GM12878 (cell line): ENCODE data around the gene HSPA12B. TPM values are rescaled to one million over a fixed set of nuclear protein-coding genes. Genes with fewer than 3 reads are reported as not detected.
A peak's percentile ranks its signal among the peaks of the same experiment; 100 is the strongest.

ENCODE experiments used
- ATAC-seq: fragments of 200-7000 bp; cut with Tn5 transposase; 3 replicates; pipeline ENCODE4 v1.9.1; 2020; ENCODE audit warnings: mild to moderate bottlenecking, moderate library complexity
- Bru-seq: library from RNA; stranded (reverse); fragments of 400-500 nt; gene quantifications from one replicate; lab custom pipeline; 2021; lab: Mats Ljungman, UMichigan
- BruChase-seq, 2 experiments: library from RNA; stranded (reverse); fragments of 400-500 nt; gene quantifications; one replicate each; lab custom pipeline; 2021; lab: Mats Ljungman, UMichigan
- BruUV-seq: library from RNA; stranded (reverse); fragments of 400-500 nt; replicated peaks from 2 replicates; lab custom pipeline; 2021; lab: Mats Ljungman, UMichigan
- CTCF ChIA-PET: fragments of 300-600 bp; sonication (Branson Sonifier 250); formaldehyde crosslinking; extraction: SDS; loops from one replicate; lab custom pipeline; 2021; ENCODE audit warnings: inconsistent platforms; lab: Yijun Ruan, JAX
- POLR2A ChIA-PET: fragments of 350-600 bp; formaldehyde crosslinking; extraction: SDS; loops from one replicate; lab custom pipeline; 2021; ENCODE audit warnings: inconsistent platforms; lab: Charles Lee
- RAD21 ChIA-PET: fragments of 300-600 bp; sonication (Branson Sonifier 250); formaldehyde crosslinking; loops from one replicate; lab custom pipeline; 2023; ENCODE audit warnings: antibody characterized with exemption; ENCODE audit not compliant: unreplicated experiment; lab: Charles Lee
- SMC1A ChIA-PET: fragments of 300-600 bp; sonication (Branson Sonifier 250); formaldehyde crosslinking; loops from one replicate; lab custom pipeline; 2023; ENCODE audit not compliant: unreplicated experiment, uncharacterized antibody; lab: Charles Lee
- DNase-seq: peaks from one replicate; pipeline ENCODE4 v3.0.0-alpha.2; 2011; ENCODE audit warnings: low read depth, low spot score
- FAIRE-seq: peaks from 3 replicates; lab custom pipeline; 2011; peaks lifted over from hg19 to GRCh38; lab: Jason Lieb, UNC
- H2AFZ ChIP-seq: 2 replicates; pipeline ENCODE4 v1.6.0; 2011; ENCODE audit warnings: low read depth, low read length, control low read depth; ENCODE audit not compliant: control insufficient read depth
- H3K27ac ChIP-seq: 2 replicates; pipeline ENCODE4 v1.5.1; 2011; ENCODE audit warnings: control low read depth; ENCODE audit not compliant: control insufficient read depth, insufficient read depth
- H3K27me3 ChIP-seq, 2 experiments: replicated peaks in 1 of 2; 2 replicates each; pipeline versions ENCODE4 v1.6.0 to v1.6.1; 2011; ENCODE audit warnings: low read length in 1 of 2; ENCODE audit not compliant: control insufficient read depth in 2 of 2, insufficient read depth in 2 of 2
- H3K36me3 ChIP-seq, 2 experiments: 2 replicates each; pipeline ENCODE4 v1.5.1; 2011; ENCODE audit warnings: low read length in 1 of 2; ENCODE audit not compliant: control insufficient read depth in 2 of 2, insufficient read depth in 2 of 2
- H3K4me1 ChIP-seq: 2 replicates; pipeline ENCODE4 v1.6.1; 2011; ENCODE audit warnings: mild to moderate bottlenecking, low read length, moderate library complexity, mixed read lengths; ENCODE audit not compliant: control insufficient read depth, insufficient read depth
- H3K4me2 ChIP-seq: 2 replicates; pipeline ENCODE4 v1.6.0; 2011; ENCODE audit warnings: control low read depth; ENCODE audit not compliant: control insufficient read depth, insufficient read depth
- H3K4me3 ChIP-seq: fragments of 200-600 bp; sonication (generic); 2 replicates; pipeline ENCODE4 v1.5.1; 2016
- H3K79me2 ChIP-seq: 2 replicates; pipeline ENCODE4 v1.6.0; 2011; ENCODE audit warnings: low read length; ENCODE audit not compliant: control insufficient read depth, insufficient read depth
- H3K9ac ChIP-seq: 2 replicates; pipeline ENCODE4 v1.8.0; 2011; ENCODE audit warnings: low read length, control low read depth, mixed read lengths; ENCODE audit not compliant: control insufficient read depth, insufficient read depth
- H3K9me3 ChIP-seq: replicated peaks from 3 replicates; pipeline ENCODE4 v1.5.1; 2011; ENCODE audit warnings: mild to moderate bottlenecking, low read length; ENCODE audit not compliant: control insufficient read depth, insufficient read depth
- H4K20me1 ChIP-seq: 2 replicates; pipeline ENCODE4 v1.6.0; 2011; ENCODE audit not compliant: control insufficient read depth, insufficient read depth
- HDAC2 ChIP-seq: fragments of 200-600 bp; sonication (generic); IDR thresholded peaks from 2 replicates; pipeline ENCODE4 v1.6.1; 2017
- HDAC6 ChIP-seq: fragments of 200-600 bp; sonication (generic); IDR thresholded peaks from one replicate; pipeline ENCODE4 v1.8.0; 2017; ENCODE audit warnings: antibody characterized with exemption; ENCODE audit not compliant: unreplicated experiment
- IKZF2 ChIP-seq, 2 experiments: fragments of 450-650 bp; IDR thresholded peaks; 2 replicates each; pipeline ENCODE4 v1.6.1; 2017; ENCODE audit warnings: mild to moderate bottlenecking in 2 of 2, moderate library complexity in 2 of 2
- NFYB ChIP-seq: IDR thresholded peaks from 2 replicates; pipeline ENCODE4 v1.6.1; 2011; ENCODE audit warnings: low read depth, mild to moderate bottlenecking, low read length, improper control_type of control experiment, moderate library complexity; ENCODE audit not compliant: insufficient read depth
- NR2C2 ChIP-seq: IDR thresholded peaks from 2 replicates; pipeline ENCODE4 v1.6.1; 2011; ENCODE audit warnings: borderline replicate concordance, low read depth; ENCODE audit not compliant: control insufficient read depth, insufficient read length
- PML ChIP-seq: IDR thresholded peaks from 2 replicates; pipeline ENCODE4 v1.6.1; 2012; ENCODE audit warnings: low read length, inconsistent platforms
- RAD21 ChIP-seq: IDR thresholded peaks from 2 replicates; pipeline ENCODE4 v1.6.1; 2011; ENCODE audit warnings: mild to moderate bottlenecking, low read depth, low read length, moderate library complexity; ENCODE audit not compliant: insufficient read depth
- SPI1 ChIP-seq: IDR thresholded peaks from 2 replicates; pipeline ENCODE4 v1.6.1; 2011; ENCODE audit warnings: low read depth, mild to moderate bottlenecking, low read length, moderate library complexity, borderline replicate concordance; ENCODE audit not compliant: insufficient read depth
- ZNF274 ChIP-seq: IDR thresholded peaks from one replicate; pipeline ENCODE4 v1.8.0; 2011; ENCODE audit not compliant: insufficient read length, insufficient read depth
- WGBS: methylation state at CpG from one replicate; pipeline ENCODE4 v1.1.6; 2016; ENCODE audit warnings: low lambda C conversion rate; ENCODE audit not compliant: insufficient replicate concordance, insufficient coverage; ENCODE audit errors: missing lambda C conversion rate; 5-methylcytosine and 5-hydroxymethylcytosine counted together
- in situ Hi-C: fragments of 300-500 bp; cut with MboI; formaldehyde crosslinking; loops from 9 replicates; pipeline ENCODE4 v1.14.3; 2018; ENCODE audit warnings: mixed read lengths
- intact Hi-C: fragments of 100-400 bp; cut with micrococcal nuclease; formaldehyde crosslinking; loops from one replicate; pipeline ENCODE4 v1.14.2; 2022; ENCODE audit not compliant: unreplicated experiment
- long read RNA-seq, 2 experiments: library from polyadenylated mRNA; unstranded; transcript quantifications; one replicate each; pipeline ENCODE4 v2.0.0, GENCODE V29; 2019 to 2020
- polyA minus RNA-seq, 3 experiments: library from RNA; depleted of rRNA, polyadenylated mRNA; stranded (reverse); fragments of >200 nt; gene quantifications; 2 replicates each; pipeline ENCODE4 v1.2.3, GENCODE V29; 2011
- polyA plus RNA-seq, 11 experiments: library from polyadenylated mRNA; depleted of rRNA in 4 of 11; unstranded in 6 of 11; stranded (reverse) in 5 of 11; fragments of >200 nt; fragmentation: Nextera tagmentation in 4 of 11; fragmentation: Illumina TruSeq in 1 of 11; extraction: Ambion mirVana in 4 of 11; extraction: Trizol in 1 of 11; gene quantifications; 1 replicate in 1 of 11; 2 replicates in 10 of 11; pipeline versions ENCODE4 v1.2.1 to v1.2.3, GENCODE V29; 2011 to 2016; ENCODE audit warnings: inconsistent platforms in 2 of 11, missing spikeins in 2 of 11, low read depth in 1 of 11
- total RNA-seq, 4 experiments: library from RNA; depleted of rRNA in 3 of 4; stranded (reverse); fragments of >200 nt in 3 of 4; fragmentation: Illumina TruSeq in 1 of 4; extraction: Trizol in 1 of 4; gene quantifications; 2 replicates each; pipeline versions ENCODE4 v1.2.1 to v1.2.3, GENCODE V29; 2013 to 2021
- TF ChIP-seq, protein P1 (sequence below): fragments of 450-650 bp; formaldehyde crosslinking; IDR thresholded peaks from 2 replicates; pipeline ENCODE4 v1.4.0; 2022; ENCODE audit warnings: mild to moderate bottlenecking, moderate library complexity

HSPA12B gene, protein sequence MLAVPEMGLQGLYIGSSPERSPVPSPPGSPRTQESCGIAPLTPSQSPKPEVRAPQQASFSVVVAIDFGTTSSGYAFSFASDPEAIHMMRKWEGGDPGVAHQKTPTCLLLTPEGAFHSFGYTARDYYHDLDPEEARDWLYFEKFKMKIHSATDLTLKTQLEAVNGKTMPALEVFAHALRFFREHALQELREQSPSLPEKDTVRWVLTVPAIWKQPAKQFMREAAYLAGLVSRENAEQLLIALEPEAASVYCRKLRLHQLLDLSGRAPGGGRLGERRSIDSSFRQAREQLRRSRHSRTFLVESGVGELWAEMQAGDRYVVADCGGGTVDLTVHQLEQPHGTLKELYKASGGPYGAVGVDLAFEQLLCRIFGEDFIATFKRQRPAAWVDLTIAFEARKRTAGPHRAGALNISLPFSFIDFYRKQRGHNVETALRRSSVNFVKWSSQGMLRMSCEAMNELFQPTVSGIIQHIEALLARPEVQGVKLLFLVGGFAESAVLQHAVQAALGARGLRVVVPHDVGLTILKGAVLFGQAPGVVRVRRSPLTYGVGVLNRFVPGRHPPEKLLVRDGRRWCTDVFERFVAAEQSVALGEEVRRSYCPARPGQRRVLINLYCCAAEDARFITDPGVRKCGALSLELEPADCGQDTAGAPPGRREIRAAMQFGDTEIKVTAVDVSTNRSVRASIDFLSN
- not detected in 2 replicates for total RNA-seq (2013; cell fraction: nucleolus; rRNA removed)
- total RNA-seq (2014; rRNA removed) (not detected in 2 replicates), total RNA-seq (2014; rRNA removed; fragmentation: Illumina TruSeq; extraction: Trizol) (not detected in 2 replicates), total RNA-seq (2021) (not detected in 2 replicates), polyA plus RNA-seq (2011; rRNA removed) (not detected in 2 replicates), polyA plus RNA-seq (2014; fragmentation: Illumina TruSeq; extraction: Trizol) (not detected in 2 replicates), polyA plus RNA-seq (2014; fragmentation: Nextera tagmentation; extraction: Ambion mirVana) (not detected), polyA plus RNA-seq (2014; rRNA removed) (not detected in 2 replicates), polyA plus RNA-seq (2016; fragmentation: Nextera tagmentation; extraction: Ambion mirVana) (under 1 TPM in 1 of 2 experiments, not detected in 1; 0.08 TPM), polyA minus RNA-seq (2011; rRNA and poly(A)+ RNA removed) (not detected in 2 replicates), Bru-seq, nascent RNA (not detected), BruChase-seq, experiment 1, labeled RNA remaining after a 6-hour chase (not detected), BruChase-seq, experiment 2, labeled RNA remaining after a 2-hour chase (percentile 4 among the genes with signal in this experiment)
- polyA plus RNA-seq (2011; ENCODE audit: low read depth), result not detected
- polyA plus RNA-seq (2011; cell fraction: cytosol; rRNA removed), result not detected in 2 replicates
- not detected in 2 replicates for polyA plus RNA-seq (2011; cell fraction: nucleus; rRNA removed)
- polyA plus RNA-seq (2012), result 0.07 and 0.09 TPM in 2 replicates
- polyA minus RNA-seq (2011; cell fraction: cytosol; rRNA and poly(A)+ RNA removed), result not detected in 2 replicates
- not detected in 2 replicates for polyA minus RNA-seq (2011; cell fraction: nucleus; rRNA and poly(A)+ RNA removed)
- long read RNA-seq, experiment 1, result 0 reads
- long read RNA-seq, experiment 2, result 0 reads

DNA sequence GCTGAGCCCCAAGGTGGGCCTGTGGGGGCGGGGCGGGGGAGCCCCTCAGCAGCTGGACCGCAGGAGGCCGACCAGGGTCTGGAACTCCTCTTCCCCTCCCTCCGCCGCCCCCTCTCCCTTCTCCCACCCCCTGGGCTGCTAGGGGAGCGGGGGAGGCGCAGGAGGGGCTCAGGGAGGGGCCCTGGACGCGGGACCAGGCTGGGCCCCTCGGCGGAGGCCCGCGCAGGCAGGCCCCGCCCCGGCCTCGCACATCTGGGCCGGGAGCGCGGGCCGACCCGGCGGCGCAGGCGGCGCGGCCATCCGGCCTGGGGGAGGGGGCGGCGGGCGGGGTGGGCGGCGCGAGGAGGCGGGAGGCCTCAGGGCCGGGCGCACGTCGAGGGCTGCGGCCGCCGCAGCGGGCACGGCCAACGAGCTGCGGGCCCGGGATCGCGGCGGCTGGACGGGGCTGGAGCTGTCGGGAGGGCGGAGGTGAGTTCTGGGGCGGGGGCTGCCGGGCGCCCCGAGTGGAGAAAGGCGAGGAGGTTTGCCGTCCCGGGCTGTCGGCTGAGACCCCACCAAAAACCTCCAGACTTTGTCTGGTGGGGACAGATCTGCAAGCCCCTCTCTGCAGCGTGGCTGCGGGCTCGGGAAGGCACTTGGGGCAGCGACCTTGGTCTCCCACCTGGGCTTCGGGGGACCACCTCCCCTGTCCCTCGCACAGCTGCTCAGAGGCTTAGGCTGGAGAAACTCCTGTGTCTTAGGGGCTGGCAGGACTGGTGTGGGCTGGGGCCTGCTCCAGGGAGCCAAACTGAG is at the start of gene HSPA12B:
HSPA12B (plus strand) TSS at position 359 of the 792 bp plus-strand sequence. CDS start 5,990 bp downstream, outside the sequence.
- Histone ChIP-seq H3K4me3 (no peak within 1 kb of the TSS), H3K4me2 (no peak within 1 kb of the TSS), H3K36me3 (no peaks in the 10 kb centered on the region), H3K79me2 (no peaks in the 10 kb centered on the region), H3K9ac (no peak within 1 kb of the TSS), H4K20me1 (no peaks in the 10 kb centered on the region), H3K27ac (no peak within 1 kb of the TSS), H3K4me1 (no peaks in the 10 kb centered on the region), H2AFZ (no peak within 1 kb of the TSS), H3K9me3 (no peaks in the 10 kb centered on the region), H3K27me3 (peaks cover 1 to 4% of the 10 kb centered on the region in 2 experiments; a peak in 1 of 4 replicates)
- WGBS, result 23% methylated on average over 30 of the region's 67 CpGs
- RAD21 ChIA-PET, result no interaction called here
- ATAC-seq, result no peak
- no TSS peak for BruUV-seq
- TF ChIP-seq, protein P1, sequence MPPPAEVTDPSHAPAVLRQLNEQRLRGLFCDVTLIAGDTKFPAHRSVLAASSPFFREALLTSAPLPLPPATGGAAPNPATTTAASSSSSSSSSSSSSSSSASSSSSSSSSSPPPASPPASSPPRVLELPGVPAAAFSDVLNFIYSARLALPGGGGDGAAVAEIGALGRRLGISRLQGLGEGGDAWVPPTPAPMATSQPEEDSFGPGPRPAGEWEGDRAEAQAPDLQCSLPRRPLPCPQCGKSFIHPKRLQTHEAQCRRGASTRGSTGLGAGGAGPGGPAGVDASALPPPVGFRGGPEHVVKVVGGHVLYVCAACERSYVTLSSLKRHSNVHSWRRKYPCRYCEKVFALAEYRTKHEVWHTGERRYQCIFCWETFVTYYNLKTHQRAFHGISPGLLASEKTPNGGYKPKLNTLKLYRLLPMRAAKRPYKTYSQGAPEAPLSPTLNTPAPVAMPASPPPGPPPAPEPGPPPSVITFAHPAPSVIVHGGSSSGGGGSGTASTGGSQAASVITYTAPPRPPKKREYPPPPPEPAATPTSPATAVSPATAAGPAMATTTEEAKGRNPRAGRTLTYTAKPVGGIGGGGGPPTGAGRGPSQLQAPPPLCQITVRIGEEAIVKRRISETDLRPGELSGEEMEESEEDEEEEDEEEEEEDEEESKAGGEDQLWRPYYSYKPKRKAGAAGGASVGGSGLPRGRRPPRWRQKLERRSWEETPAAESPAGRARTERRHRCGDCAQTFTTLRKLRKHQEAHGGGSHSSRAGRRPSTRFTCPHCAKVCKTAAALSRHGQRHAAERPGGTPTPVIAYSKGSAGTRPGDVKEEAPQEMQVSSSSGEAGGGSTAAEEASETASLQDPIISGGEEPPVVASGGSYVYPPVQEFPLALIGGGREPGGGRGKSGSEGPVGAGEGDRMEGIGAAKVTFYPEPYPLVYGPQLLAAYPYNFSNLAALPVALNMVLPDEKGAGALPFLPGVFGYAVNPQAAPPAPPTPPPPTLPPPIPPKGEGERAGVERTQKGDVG (CRISPR knock-in tag), result no peak
- TF ChIP-seq HDAC2 (no peak), IKZF2 (IDR thresholded peaks at IDR 0.05) (no peak), NR2C2 (no peak), RAD21 (no peak), PML (no peak), ZNF274 (no peak), HDAC6 (no peak), NFYB (no peak), SPI1 (no peak)
- CTCF ChIA-PET, result no interaction called here
- SMC1A ChIA-PET, result no interaction called here
- DNase-seq, result no peak
- in situ Hi-C loops, result no loop called here
- POLR2A ChIA-PET, result no interaction called here
- intact Hi-C loops, result no loop called here
- FAIRE-seq, result no peak
